ENCODE results near the gene ZNF428. TPM values are rescaled to one million over a fixed set of nuclear protein-coding genes. Genes with fewer than 3 reads are reported as not detected.

Gene ZNF428
- total and polyA plus RNA-seq, 2 of the 8 experiments (the other 6 are each of a cell fraction or from before 2014, with no cell fraction given), result 7.8 to 16.7 TPM

- H2AFZ ChIP-seq (ENCODE audit: low read length), result no peak overlapping the region
- peaks cover 4 to 14% (median 6%) of the 10 kb centered on the region in 4 experiments; a peak in 5 of 8 replicates for H3K36me3 ChIP-seq (ENCODE audit: control insufficient read depth in 2 of 4, insufficient read depth in 4 of 4, low read length in 3 of 4)
- H2BK12ac ChIP-seq (ENCODE audit: low read depth, low read length), result no peak overlapping the region
- H3K4me2 ChIP-seq (ENCODE audit: insufficient read depth in 1 of 2, low read depth in 2 of 2, low read length in 2 of 2), result no peak overlapping the region
- no peak overlapping the region for H4K5ac ChIP-seq (ENCODE audit: insufficient read length, low read depth, low read length)
- H3K4me1 ChIP-seq (replicated peaks in 1 of 4; ENCODE audit: control insufficient read depth in 3 of 4, insufficient read depth in 4 of 4, low read length in 3 of 4), result no peaks in the 10 kb centered on the region; a peak in 1 of 7 replicates
- ChIA-PET CTCF (ENCODE audit: partially characterized antibody) (interaction anchor here (1.1 to 1.4 kb wide), 2 partner anchors 14 to 18 kb away, joined by 3 to 5 read pairs; no protein-coding TSS in a partner anchor), POLR2A (ENCODE audit: partially characterized antibody) (interaction anchor here (1.1 kb wide), 1 partner anchor 20 kb away, joined by 3 read pairs; no protein-coding TSS in a partner anchor)
- no peaks in the 10 kb centered on the region for H3K23me2 ChIP-seq (ENCODE audit: low read depth, low read length)
- H3K79me1 ChIP-seq (ENCODE audit: low read depth, low read length), result no peaks in the 10 kb centered on the region
- no peak overlapping the region for H3K9ac ChIP-seq (replicated peaks in 1 of 4; ENCODE audit: extremely low read depth in 1 of 4, low read depth in 3 of 4, low read length in 3 of 4)
- no peak overlapping the region for H3K23ac ChIP-seq (ENCODE audit: insufficient read length)
- TF ChIP-seq RFX5 (IDR thresholded peaks at IDR 0.05; ENCODE audit: borderline replicate concordance, low read depth, low read length) (no peak), CBX8 (IDR thresholded peaks at IDR 0.05; ENCODE audit: borderline replicate concordance, low read depth, low read length) (no peak), SP1 (IDR thresholded peaks at IDR 0.05; ENCODE audit: low read depth, low read length) (no peak), E2F6 (IDR thresholded peaks at IDR 0.05) (no peak), USF2 (IDR thresholded peaks at IDR 0.05; ENCODE audit: low read length) (no peak), ASH2L (IDR thresholded peaks at IDR 0.05; ENCODE audit: low read length) (no peak), ATF3 (IDR thresholded peaks at IDR 0.05; ENCODE audit: insufficient read depth, low read depth, low read length) (no peak), NRF1 (IDR thresholded peaks at IDR 0.05; ENCODE audit: low read depth, low read length) (no peak)
- no peak overlapping the region for H2BK20ac ChIP-seq (ENCODE audit: low read length)
- H2BK5ac ChIP-seq (ENCODE audit: low read depth, low read length), result no peak overlapping the region
- no peak overlapping the region for H4K91ac ChIP-seq (replicated peaks; ENCODE audit: insufficient read length, low read length)
- no peak overlapping the region for H2BK15ac ChIP-seq (ENCODE audit: low read length)
- H3K18ac ChIP-seq (ENCODE audit: extremely low read depth, low read length), result no peak overlapping the region
- DNase-seq (ENCODE audit: low read depth in 1 of 2, low spot score in 2 of 2), result no peak
- no peak overlapping the region for H4K8ac ChIP-seq (ENCODE audit: extremely low read depth, insufficient read depth, low read length)
- H3K79me2 ChIP-seq (ENCODE audit: control insufficient read depth in 1 of 2, insufficient read depth in 2 of 2, low read length in 2 of 2), result no peaks in the 10 kb centered on the region
- no peak overlapping the region for H3K14ac ChIP-seq (ENCODE audit: insufficient read length)
- H3K56ac ChIP-seq (replicated peaks; ENCODE audit: insufficient read length, low read depth, low read length), result no peak overlapping the region
- no peaks in the 10 kb centered on the region for H4K20me1 ChIP-seq (replicated peaks in 1 of 2; ENCODE audit: control insufficient read depth in 1 of 2, insufficient read depth in 2 of 2, low read length in 2 of 2)
- no peak overlapping the region for H3K4me3 ChIP-seq (ENCODE audit: extremely low read depth in 1 of 4, insufficient read depth in 2 of 4, low read depth in 3 of 4, low read length in 4 of 4)
- no peak for FAIRE-seq
- 93% methylated on average over 5 of the region's 6 CpGs; no CpG with 5 or more reads in 1 of the 2 experiments for WGBS, 2 experiments (ENCODE audit: extremely low coverage in 1 of 2, insufficient coverage in 1 of 2, insufficient read length in 1 of 2, insufficient replicate concordance in 2 of 2, low coverage in 1 of 2, low lambda C conversion rate in 2 of 2, missing lambda C conversion rate in 1 of 2)
- H3K27ac ChIP-seq (ENCODE audit: low read depth, low read length), result no peak overlapping the region
- no peak overlapping the region for H2AK5ac ChIP-seq (ENCODE audit: low read depth, low read length)
- H3K27me3 ChIP-seq (replicated peaks in 1 of 4; ENCODE audit: control insufficient read depth in 3 of 4, extremely low read depth in 1 of 4, insufficient read depth in 3 of 4, low read length in 3 of 4), result no peaks in the 10 kb centered on the region
- H2BK120ac ChIP-seq (replicated peaks; ENCODE audit: low read depth, low read length), result no peak overlapping the region
- no peaks in the 10 kb centered on the region; a peak in 1 of 4 replicates for H3K9me3 ChIP-seq (ENCODE audit: insufficient read depth in 2 of 2, low read depth in 1 of 2, low read length in 1 of 2)
- H3K4ac ChIP-seq (replicated peaks; ENCODE audit: insufficient read length, low read depth, low read length), result no peak overlapping the region
Measured at GRCh38 chr19:43648633-43649032, 29.2 kb upstream of the ZNF428 start.
